Tibial artery (tissue), 4 donors: ENCODE results near the gene EFHC1.
A peak's percentile ranks its signal among the peaks of the same experiment; 100 is the strongest.

Experiments
- DNase-seq, 2 donors: peaks; one replicate each; pipeline ENCODE4 v3.0.0-alpha.2; 2019
- H3K27ac ChIP-seq, 2 donors: fragments of 200-600 bp; sonication (generic) in 1 of 2; 1 replicate in 1 of 2; 2 replicates in 1 of 2; pipeline ENCODE4 v1.5.1; 2018 to 2019; ENCODE audit warnings: mild to moderate bottlenecking in 1 of 2
- H3K27me3 ChIP-seq, 2 donors: fragments of 200-600 bp; sonication (generic) in 1 of 2; one replicate each; pipeline versions ENCODE4 v1.5.1 to v1.6.0; 2016 to 2019
- H3K36me3 ChIP-seq, 3 donors: fragments of 200-600 bp; sonication (generic) in 2 of 3; one replicate each; pipeline ENCODE4 v1.5.1; 2016 to 2019; ENCODE audit warnings: mild to moderate bottlenecking in 2 of 3
- H3K4me1 ChIP-seq, 4 donors: fragments of 200-600 bp; sonication (generic) in 2 of 4; 1 replicate in 3 of 4; 2 replicates in 1 of 4; pipeline ENCODE4 v1.5.1; 2016 to 2019
- H3K4me3 ChIP-seq, 2 donors: fragments of 200-600 bp; sonication (generic) in 1 of 2; 1 replicate in 1 of 2; 2 replicates in 1 of 2; pipeline ENCODE4 v1.5.1; 2018 to 2019; ENCODE audit warnings: mild to moderate bottlenecking in 2 of 2
- H3K9me3 ChIP-seq, 3 donors: fragments of 200-600 bp; sonication (generic) in 1 of 3; one replicate each; pipeline ENCODE4 v1.5.1; 2016 to 2019
- intact Hi-C: fragments of 100-400 bp; cut with DNase I; formaldehyde crosslinking; loops from one replicate; pipeline ENCODE4 v1.15.0; 2023; ENCODE audit warnings: low total_unique reads
- TF ChIP-seq, protein P1 (sequence below), 2 experiments: fragments of 200-600 bp in 1 of 2; fragments of 450-650 bp in 1 of 2; IDR thresholded peaks; one replicate each; pipeline ENCODE4 v1.5.1; 2017 to 2019; ENCODE audit warnings: antibody characterized with exemption in 2 of 2, mild to moderate bottlenecking in 1 of 2, moderate library complexity in 1 of 2

Gene EFHC1

DNA sequence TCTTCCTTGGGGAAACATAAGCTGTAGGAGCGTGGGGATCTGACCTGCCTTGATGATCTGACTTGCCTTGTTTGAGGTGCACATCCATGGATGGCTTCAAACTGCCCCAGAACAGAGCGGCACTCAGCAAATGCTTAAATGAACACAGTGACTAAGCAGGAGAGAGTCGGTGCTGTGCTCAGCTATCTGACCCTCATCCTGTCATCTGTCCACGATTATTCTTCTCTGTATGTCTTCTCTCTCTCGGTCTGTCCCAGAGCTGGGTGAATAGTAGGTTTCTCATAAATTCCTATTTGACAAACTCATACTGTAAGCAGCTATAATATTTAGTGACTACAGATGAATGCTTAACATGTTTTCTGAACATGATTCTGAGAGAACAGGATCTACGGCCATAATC is 119.5 kb downstream of the EFHC1 start:
- TF ChIP-seq, protein P1, sequence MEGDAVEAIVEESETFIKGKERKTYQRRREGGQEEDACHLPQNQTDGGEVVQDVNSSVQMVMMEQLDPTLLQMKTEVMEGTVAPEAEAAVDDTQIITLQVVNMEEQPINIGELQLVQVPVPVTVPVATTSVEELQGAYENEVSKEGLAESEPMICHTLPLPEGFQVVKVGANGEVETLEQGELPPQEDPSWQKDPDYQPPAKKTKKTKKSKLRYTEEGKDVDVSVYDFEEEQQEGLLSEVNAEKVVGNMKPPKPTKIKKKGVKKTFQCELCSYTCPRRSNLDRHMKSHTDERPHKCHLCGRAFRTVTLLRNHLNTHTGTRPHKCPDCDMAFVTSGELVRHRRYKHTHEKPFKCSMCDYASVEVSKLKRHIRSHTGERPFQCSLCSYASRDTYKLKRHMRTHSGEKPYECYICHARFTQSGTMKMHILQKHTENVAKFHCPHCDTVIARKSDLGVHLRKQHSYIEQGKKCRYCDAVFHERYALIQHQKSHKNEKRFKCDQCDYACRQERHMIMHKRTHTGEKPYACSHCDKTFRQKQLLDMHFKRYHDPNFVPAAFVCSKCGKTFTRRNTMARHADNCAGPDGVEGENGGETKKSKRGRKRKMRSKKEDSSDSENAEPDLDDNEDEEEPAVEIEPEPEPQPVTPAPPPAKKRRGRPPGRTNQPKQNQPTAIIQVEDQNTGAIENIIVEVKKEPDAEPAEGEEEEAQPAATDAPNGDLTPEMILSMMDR (IDR thresholded peaks at IDR 0.05), result no peak
- Histone ChIP-seq H3K4me3 (no peak overlapping the region), H3K36me3 (peaks cover under 1 to 10% (median 10%) of the 10 kb centered on the region in 3 donors), H3K27me3 (no peaks in the 10 kb centered on the region), H3K4me1 (peaks cover 0 to 89% (median 83%) of the 10 kb centered on the region in 4 donors), H3K27ac (peak overlapping the region; percentile 86 to 87), H3K9me3 (no peaks in the 10 kb centered on the region)
- intact Hi-C loops, result no loop called here
- no peak for DNase-seq

DNA sequence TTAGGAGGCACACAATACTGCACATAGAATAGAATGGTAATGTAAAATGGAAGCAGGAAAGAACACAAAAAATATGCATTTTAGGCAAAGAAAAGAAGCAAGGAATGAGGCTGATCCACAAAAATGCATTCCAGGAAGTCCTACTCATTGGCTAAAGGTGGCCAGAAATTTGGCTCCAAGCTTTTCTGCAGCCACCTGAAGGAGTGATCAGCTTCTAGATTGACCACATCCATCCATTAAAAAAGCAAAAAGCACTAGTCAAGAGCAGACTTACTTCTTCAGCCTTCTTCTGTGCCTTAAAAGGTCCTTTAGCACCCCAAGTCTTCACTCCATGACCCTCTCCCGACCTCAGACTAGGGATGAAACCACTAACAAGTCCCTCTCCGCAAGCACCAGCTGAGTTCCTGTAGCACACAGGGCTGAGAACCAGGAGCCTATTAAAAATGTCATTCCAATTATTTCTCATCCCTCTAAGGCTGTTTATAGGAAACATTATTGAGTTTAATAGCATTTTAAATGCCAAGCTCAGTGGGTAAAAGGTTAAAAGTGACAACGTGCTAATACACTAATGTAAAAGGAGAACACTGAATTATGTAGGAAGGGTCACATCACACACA is 120.3 kb downstream of the EFHC1 start:
- H3K4me1 ChIP-seq, result peaks cover 0 to 97% (median 90%) of the 10 kb centered on the region in 4 donors
- no peak for DNase-seq

DNA sequence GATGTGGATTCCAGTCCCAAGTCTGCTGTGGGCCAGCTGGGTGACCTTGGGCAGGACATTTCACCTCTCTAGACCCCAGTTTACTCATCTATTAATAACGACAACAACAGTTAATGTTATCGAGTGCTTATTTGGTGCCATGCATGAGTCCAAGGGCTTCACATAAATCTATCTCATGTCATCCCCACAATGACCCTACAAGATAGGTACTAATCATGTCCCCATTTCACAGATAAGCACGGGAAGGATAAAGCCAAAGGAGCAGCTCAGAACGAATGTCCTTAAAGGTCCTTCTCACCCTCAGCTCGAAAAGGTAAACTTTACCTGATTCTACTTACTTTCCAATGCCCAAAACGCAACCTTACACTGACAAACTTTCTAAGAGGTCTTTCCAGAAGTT is 121.0 kb downstream of the EFHC1 start:
- peaks cover 0 to 100% (median 94%) of the 10 kb centered on the region in 4 donors for H3K4me1 ChIP-seq

More for the DNA sequence above, 120.3 kb downstream of the EFHC1 start:
- Histone ChIP-seq H3K4me3 (no peak overlapping the region), H3K36me3 (peaks cover 0 to 2% (median 2%) of the 10 kb centered on the region in 3 donors), H3K27ac (peak overlapping the region; percentile 86 to 87), H3K27me3 (no peaks in the 10 kb centered on the region), H3K9me3 (no peaks in the 10 kb centered on the region)
- TF ChIP-seq, protein P1 (IDR thresholded peaks at IDR 0.05), result no peak
- intact Hi-C loops, result no loop called here

DNA sequence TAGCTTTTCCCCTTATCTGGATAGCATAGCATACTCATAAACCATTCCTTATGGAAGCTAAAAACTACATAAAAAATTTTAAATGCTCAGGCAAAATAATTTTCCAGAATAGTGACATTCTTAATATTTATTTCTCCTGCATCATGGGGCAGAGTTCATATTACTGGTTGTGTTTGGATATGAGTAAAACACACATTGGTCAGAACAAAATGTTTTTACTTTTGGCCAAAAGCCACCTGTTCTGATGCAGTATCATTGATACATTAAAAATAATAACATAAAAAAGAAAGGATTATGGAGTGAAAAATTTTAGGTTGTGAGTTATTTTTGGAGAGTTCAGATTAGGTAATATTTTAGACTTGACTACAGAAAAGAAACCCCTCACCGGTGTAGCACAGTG is 123.1 kb downstream of the EFHC1 start:
- Histone ChIP-seq H3K9me3 (no peaks in the 10 kb centered on the region), H3K4me3 (peak overlapping the region in 1 of 2 donors; percentile 12), H3K27ac (peak overlapping the region; percentile 86 to 87), H3K4me1 (peaks cover 0 to 100% (median 96%) of the 10 kb centered on the region in 4 donors), H3K36me3 (no peaks in the 10 kb centered on the region), H3K27me3 (no peaks in the 10 kb centered on the region)
- intact Hi-C loops, result no loop called here
- TF ChIP-seq, protein P1 (IDR thresholded peaks at IDR 0.05), result no peak
- no peak for DNase-seq

More for the DNA sequence above, 121.0 kb downstream of the EFHC1 start:
- TF ChIP-seq, protein P1 (IDR thresholded peaks at IDR 0.05), result no peak
- no peak for DNase-seq
- Histone ChIP-seq H3K9me3 (no peaks in the 10 kb centered on the region), H3K4me3 (no peak overlapping the region), H3K27ac (peak overlapping the region; percentile 86 to 87), H3K36me3 (no peaks in the 10 kb centered on the region), H3K27me3 (no peaks in the 10 kb centered on the region)
- intact Hi-C loops, result no loop called here

DNA sequence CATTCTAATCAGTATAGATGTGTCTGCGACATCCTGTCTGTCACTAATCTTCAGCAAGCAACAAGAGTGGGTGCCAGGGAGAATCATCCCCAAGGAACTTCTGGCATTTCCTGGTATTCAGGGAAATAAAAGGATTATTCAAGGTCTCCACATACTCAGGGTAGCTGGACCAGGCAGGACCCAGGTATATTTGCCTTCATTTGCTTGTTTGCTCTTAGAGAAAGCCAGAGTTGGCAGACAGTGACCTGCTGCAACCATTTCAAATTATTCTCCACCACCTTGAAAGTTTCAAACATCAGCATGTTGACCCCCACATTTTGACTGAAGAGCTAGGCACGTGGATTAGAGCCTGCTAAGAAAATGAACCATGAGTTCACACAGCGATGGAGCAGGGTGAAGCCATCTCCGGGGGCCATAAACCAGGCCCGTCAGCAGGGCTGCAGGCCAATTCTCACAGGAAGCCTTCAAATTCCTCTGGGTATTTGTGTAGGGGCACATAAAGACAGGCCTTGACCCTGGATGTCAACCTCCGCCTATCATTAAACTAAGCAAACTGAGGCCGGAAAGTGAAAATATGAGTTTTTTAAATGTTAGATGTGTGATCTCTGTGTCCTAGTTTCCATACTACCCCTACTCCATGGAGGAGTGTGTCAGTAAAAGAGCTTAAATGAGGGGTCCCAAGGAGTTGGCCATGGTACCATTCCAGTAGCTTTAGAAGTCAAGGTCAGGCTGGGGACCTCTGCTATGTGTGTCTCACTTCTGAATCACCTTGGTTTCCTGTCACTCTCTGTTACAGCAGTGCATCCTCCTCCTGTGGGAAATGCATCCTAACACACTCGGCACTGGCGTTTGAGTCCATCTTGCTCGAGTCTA is 123.8 kb downstream of the EFHC1 start:
- peak overlapping the region; percentile 86 to 87 for H3K27ac ChIP-seq
- H3K27me3 ChIP-seq, result no peaks in the 10 kb centered on the region
- TF ChIP-seq, protein P1 (IDR thresholded peaks at IDR 0.05), result no peak
- H3K4me3 ChIP-seq, result peak overlapping the region in 1 of 2 donors; percentile 12
- no peaks in the 10 kb centered on the region for H3K36me3 ChIP-seq
- no peaks in the 10 kb centered on the region for H3K9me3 ChIP-seq
- peaks cover 0 to 100% (median 95%) of the 10 kb centered on the region in 4 donors for H3K4me1 ChIP-seq
- DNase-seq, result no peak
- intact Hi-C loops, result no loop called here
